HFFc6 (cell line): ENCODE results near the gene KAT14. TPM values are rescaled to one million over a fixed set of nuclear protein-coding genes. Genes with fewer than 3 reads are reported as not detected.
A peak's percentile ranks its signal among the peaks of the same experiment; 100 is the strongest.
"Not testable (repeated sequence)": the region's sequence is repeated elsewhere in the genome, so short reads cannot be mapped to it uniquely, and the experiment has no call there.

Experiments
- DNase-seq: peaks from one replicate; pipeline ENCODE4 v3.0.0-alpha.2; 2018
- H3K27ac Mint-ChIP-seq: 2 replicates; pipeline ENCODE4 v1.8.0; 2020; ENCODE audit warnings: mild to moderate bottlenecking, mixed read lengths
- H3K27me3 Mint-ChIP-seq: 2 replicates; pipeline ENCODE4 v1.8.0; 2021; ENCODE audit warnings: mild to moderate bottlenecking, moderate library complexity, mixed read lengths; ENCODE audit not compliant: insufficient read depth
- H3K36me3 Mint-ChIP-seq: 2 replicates; pipeline ENCODE4 v1.8.0; 2021; ENCODE audit warnings: low read depth, mixed read lengths
- H3K4me1 Mint-ChIP-seq: 2 replicates; pipeline ENCODE4 v1.8.0; 2020; ENCODE audit warnings: low read depth, mixed read lengths
- H3K4me3 Mint-ChIP-seq: 2 replicates; pipeline ENCODE4 v1.8.0; 2020; ENCODE audit warnings: mild to moderate bottlenecking, moderate library complexity, mixed read lengths
- H3K9me3 Mint-ChIP-seq: 2 replicates; pipeline ENCODE4 v1.8.0; 2020; ENCODE audit warnings: mild to moderate bottlenecking, mixed read lengths
- CTCF ChIP-seq: fragments of 200-600 bp; sonication (generic); IDR thresholded peaks from 2 replicates; pipeline ENCODE4 v1.5.0; 2021; ENCODE audit warnings: antibody characterized with exemption, mild to moderate bottlenecking
- long read RNA-seq: library from polyadenylated mRNA; unstranded; transcript quantifications from one replicate; pipeline ENCODE4 v2.0.0, GENCODE V29; 2019
- total RNA-seq, 6 experiments: library from RNA; stranded (reverse); fragmentation: NEBNext Ultra II Directional; extraction: Animal tissue kit (Norgen Biotek cat#: 25700); gene quantifications; 2 replicates in 1 of 6; 3 replicates in 5 of 6; pipeline ENCODE4 v1.2.3, GENCODE V29; 2021

Gene KAT14
- total RNA-seq = 10 to 100 TPM in 2 of 6 experiments, 1 to 10 TPM in 4; 8.9 to 10.3 (median 9.6) TPM
- long read RNA-seq, partial matches to known transcripts = 2 of 10 reads
- long read RNA-seq, other reads (novel, unspliced or antisense) = 8 of 10 reads

GRCh38 chr20:18137412-18138265, at the start of gene KAT14, which contains the start of gene PET117:
Gene KAT14 (plus strand): TSS chr20:18137863. CDS start chr20:18142661, 4,798 bp downstream.
Gene PET117 (plus strand): TSS chr20:18137863. CDS start chr20:18137956, 93 bp downstream.
- DNase-seq = peak; percentile 89
- H3K27ac Mint-ChIP-seq = peak within 1 kb of the TSS; percentile 82
- H3K4me3 Mint-ChIP-seq = peak within 1 kb of the TSS; percentile 84
- peaks cover 6% of the 10 kb centered on the region; the same call in 1 of the 2 replicates for H3K36me3 Mint-ChIP-seq
- TF ChIP-seq CTCF = no peak
- no peaks in the 10 kb centered on the region for H3K27me3 Mint-ChIP-seq
- H3K9me3 Mint-ChIP-seq = no peaks in the 10 kb centered on the region
- H3K4me1 Mint-ChIP-seq = peaks cover 29% of the 10 kb centered on the region

DNA sequence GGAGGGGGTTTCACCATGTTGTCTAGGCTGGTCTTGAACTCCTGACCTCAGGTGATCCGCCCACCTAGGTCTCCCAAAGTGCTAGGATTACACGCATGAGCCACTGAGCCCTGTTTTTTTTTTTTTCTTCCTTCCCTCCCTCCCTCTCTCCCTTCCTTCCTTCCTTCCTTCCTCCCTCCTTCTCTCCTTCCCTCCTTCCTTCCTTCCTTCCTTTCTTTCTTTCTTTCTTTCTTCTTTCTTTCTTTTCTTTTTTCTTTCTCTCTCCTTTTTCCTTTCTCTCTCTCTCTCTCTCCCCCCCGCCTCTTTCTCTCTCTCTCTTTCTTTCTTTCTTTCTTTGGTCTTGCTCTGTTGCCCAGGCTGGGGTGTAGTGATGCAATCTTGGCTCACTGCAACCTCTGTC, 49.4 kb upstream of the KAT14 start:
- not testable (repeated sequence) for H3K36me3 Mint-ChIP-seq, DNase-seq, H3K4me1 Mint-ChIP-seq, H3K27ac Mint-ChIP-seq, H3K9me3 Mint-ChIP-seq, H3K4me3 Mint-ChIP-seq
- peaks cover 21% of the 10 kb centered on the region for H3K27me3 Mint-ChIP-seq

DNA sequence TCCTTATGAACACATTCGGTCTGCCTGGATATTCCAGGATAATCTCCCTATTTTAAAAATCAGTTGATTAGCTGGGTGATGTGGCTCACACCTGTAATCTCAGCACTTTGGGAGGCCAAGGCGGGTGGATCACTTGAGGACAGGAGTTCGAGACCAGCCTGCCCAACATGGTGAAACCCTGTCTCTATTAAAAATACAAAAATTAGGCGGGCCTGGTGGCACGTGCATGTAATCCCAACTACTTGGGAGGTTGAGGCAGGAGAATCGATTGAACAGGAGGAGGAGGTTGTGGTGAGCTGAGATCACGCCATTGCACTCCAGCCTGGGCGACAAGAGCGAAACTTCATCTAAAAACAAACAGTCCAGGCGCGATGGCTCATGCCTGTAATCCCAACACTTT, 48.8 kb upstream of the KAT14 start:
- peaks cover 26% of the 10 kb centered on the region for H3K27me3 Mint-ChIP-seq
- H3K27ac Mint-ChIP-seq, H3K9me3 Mint-ChIP-seq, DNase-seq, H3K36me3 Mint-ChIP-seq, H3K4me1 Mint-ChIP-seq, H3K4me3 Mint-ChIP-seq: not testable (repeated sequence)

DNA sequence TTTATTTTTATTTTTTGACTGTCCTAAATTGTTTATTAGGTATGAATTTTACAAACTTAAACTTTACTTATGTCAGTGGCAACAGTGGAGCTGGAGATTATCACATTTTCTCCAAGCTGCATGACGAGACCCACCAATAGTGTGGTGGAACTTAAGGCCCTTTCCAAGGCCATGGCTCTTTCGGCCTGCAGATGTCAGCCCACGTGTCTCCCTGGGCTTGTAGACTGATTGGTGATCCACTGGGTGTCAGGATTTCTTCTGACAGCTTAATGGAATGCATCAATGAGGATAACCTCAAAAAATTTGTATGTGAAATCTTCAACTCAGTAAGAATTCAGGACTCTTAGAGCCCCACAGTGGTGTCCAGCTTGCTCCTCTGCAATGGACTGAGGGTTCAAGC, 47.6 kb upstream of the KAT14 start:
- no peak for TF ChIP-seq CTCF
- Mint-ChIP-seq H3K36me3 (no peaks in the 10 kb centered on the region), H3K9me3 (no peaks in the 10 kb centered on the region), H3K4me3 (no peak overlapping the region), H3K27ac (no peak overlapping the region), H3K4me1 (no peaks in the 10 kb centered on the region), H3K27me3 (peaks cover 32% of the 10 kb centered on the region)
- DNase-seq = no peak

DNA sequence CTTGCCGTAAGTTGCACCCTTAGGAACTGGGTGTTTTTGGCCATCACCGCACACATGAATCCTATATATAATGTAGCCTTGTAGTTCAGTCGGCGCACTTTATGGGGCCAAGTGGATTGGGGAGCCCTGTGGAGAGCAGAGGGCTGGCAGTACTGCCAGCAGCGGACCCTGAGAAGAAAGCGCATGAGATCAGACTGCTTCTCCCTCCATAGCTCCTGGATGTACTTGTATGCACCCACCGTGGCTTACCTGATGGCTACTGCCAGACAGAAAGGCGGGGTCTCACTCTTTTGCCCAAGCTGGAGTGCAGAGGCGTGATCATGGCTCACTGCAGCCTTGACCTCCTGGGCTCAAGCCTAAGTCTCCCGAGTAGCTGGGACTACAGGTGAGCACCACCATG, 47.2 kb upstream of the KAT14 start:
- no peaks in the 10 kb centered on the region for H3K9me3 Mint-ChIP-seq
- no peak for TF ChIP-seq CTCF
- DNase-seq = no peak
- no peaks in the 10 kb centered on the region for H3K36me3 Mint-ChIP-seq
- H3K27ac Mint-ChIP-seq = no peak overlapping the region
- no peak overlapping the region for H3K4me3 Mint-ChIP-seq
- peaks cover 32% of the 10 kb centered on the region for H3K27me3 Mint-ChIP-seq
- no peaks in the 10 kb centered on the region for H3K4me1 Mint-ChIP-seq

- no peak overlapping the region for H3K27ac Mint-ChIP-seq
- DNase-seq = no peak
- H3K4me3 Mint-ChIP-seq = no peak overlapping the region
- peaks cover 34% of the 10 kb centered on the region for H3K27me3 Mint-ChIP-seq
- H3K9me3 Mint-ChIP-seq = no peaks in the 10 kb centered on the region
- TF ChIP-seq CTCF = no peak
- H3K4me1 Mint-ChIP-seq = no peaks in the 10 kb centered on the region
- H3K36me3 Mint-ChIP-seq = no peaks in the 10 kb centered on the region
These were observed 46.0 kb upstream of the KAT14 start for GRCh38 chr20:18091623-18092022.
